Activated CD8-positive, alpha-beta T cell treated with anti-CD3 and anti-CD28 coated beads for 36 hours (primary cell): ENCODE results near the gene GALNT2. TPM values are rescaled to one million over a fixed set of nuclear protein-coding genes. Genes with fewer than 3 reads are reported as not detected.

Source experiments
- ATAC-seq: fragments of 200-7000 bp; cut with Tn5 transposase; one replicate; pipeline ENCODE4 v1.10.0; 2021; ENCODE audit warnings: mild to moderate bottlenecking, moderate library complexity
- CTCF ChIA-PET: fragments of 350-600 bp; sonication (Branson Sonifier 250); formaldehyde crosslinking; loops from one replicate; lab custom pipeline; 2021; ENCODE audit warnings: antibody characterized with exemption; lab: Charles Lee
- POLR2A ChIA-PET: fragments of 350-600 bp; sonication (Branson Sonifier 250); formaldehyde crosslinking; loops from one replicate; lab custom pipeline; 2021; ENCODE audit warnings: antibody characterized with exemption; lab: Charles Lee
- DNase-seq: peaks from one replicate; pipeline ENCODE4 v3.0.0-alpha.2; 2020
- H3K27ac Mint-ChIP-seq: one replicate; pipeline ENCODE4 v1.8.0; 2021; ENCODE audit warnings: mild to moderate bottlenecking, mixed read lengths
- H3K27me3 Mint-ChIP-seq: one replicate; pipeline ENCODE4 v1.8.0; 2021; ENCODE audit warnings: mixed read lengths
- H3K36me3 Mint-ChIP-seq: one replicate; pipeline ENCODE4 v1.8.0; 2021; ENCODE audit warnings: low read depth, mixed read lengths
- H3K4me1 Mint-ChIP-seq: one replicate; pipeline ENCODE4 v1.8.0; 2021; ENCODE audit warnings: low read depth, mixed read lengths
- H3K4me3 Mint-ChIP-seq: one replicate; pipeline ENCODE4 v1.8.0; 2021; ENCODE audit warnings: mild to moderate bottlenecking, moderate library complexity, mixed read lengths
- H3K9me3 Mint-ChIP-seq: one replicate; pipeline ENCODE4 v1.8.0; 2021; ENCODE audit warnings: mixed read lengths
- intact Hi-C: fragments of 100-400 bp; cut with micrococcal nuclease; formaldehyde crosslinking; loops from one replicate; pipeline ENCODE4 v1.10.0; 2022
- total RNA-seq, 2 experiments: library from RNA; stranded (reverse); gene quantifications; one replicate each; pipeline ENCODE4 v1.2.3, GENCODE V29; 2021
- TF ChIP-seq, protein P1 (sequence below): fragments of 200-600 bp; IDR thresholded peaks from one replicate; pipeline ENCODE4 v1.8.0; 2022; ENCODE audit warnings: antibody characterized with exemption, mild to moderate bottlenecking

The GALNT2 gene
- total RNA-seq, 2 experiments from 2014 or later = 40.1 to 42.3 TPM

GRCh38 chr1:230080822-230081221 is 13.8 kb downstream of the GALNT2 start:
- ATAC-seq = no peak
- TF ChIP-seq, protein P1, sequence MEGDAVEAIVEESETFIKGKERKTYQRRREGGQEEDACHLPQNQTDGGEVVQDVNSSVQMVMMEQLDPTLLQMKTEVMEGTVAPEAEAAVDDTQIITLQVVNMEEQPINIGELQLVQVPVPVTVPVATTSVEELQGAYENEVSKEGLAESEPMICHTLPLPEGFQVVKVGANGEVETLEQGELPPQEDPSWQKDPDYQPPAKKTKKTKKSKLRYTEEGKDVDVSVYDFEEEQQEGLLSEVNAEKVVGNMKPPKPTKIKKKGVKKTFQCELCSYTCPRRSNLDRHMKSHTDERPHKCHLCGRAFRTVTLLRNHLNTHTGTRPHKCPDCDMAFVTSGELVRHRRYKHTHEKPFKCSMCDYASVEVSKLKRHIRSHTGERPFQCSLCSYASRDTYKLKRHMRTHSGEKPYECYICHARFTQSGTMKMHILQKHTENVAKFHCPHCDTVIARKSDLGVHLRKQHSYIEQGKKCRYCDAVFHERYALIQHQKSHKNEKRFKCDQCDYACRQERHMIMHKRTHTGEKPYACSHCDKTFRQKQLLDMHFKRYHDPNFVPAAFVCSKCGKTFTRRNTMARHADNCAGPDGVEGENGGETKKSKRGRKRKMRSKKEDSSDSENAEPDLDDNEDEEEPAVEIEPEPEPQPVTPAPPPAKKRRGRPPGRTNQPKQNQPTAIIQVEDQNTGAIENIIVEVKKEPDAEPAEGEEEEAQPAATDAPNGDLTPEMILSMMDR = no peak
- Mint-ChIP-seq H3K4me1 (peaks cover 66% of the 10 kb centered on the region), H3K27ac (no peak overlapping the region), H3K9me3 (peaks cover 4% of the 10 kb centered on the region), H3K4me3 (no peak overlapping the region), H3K36me3 (peaks cover 44% of the 10 kb centered on the region), H3K27me3 (peaks cover 2% of the 10 kb centered on the region)
- ChIA-PET CTCF (interaction anchor here (1.5 to 4.1 kb wide), 2 partner anchors 10 to 40 kb away, joined by 4 to 21 read pairs; no protein-coding TSS in a partner anchor), POLR2A (interaction anchor here (1.0 to 1.3 kb wide), 3 partner anchors 9 to 76 kb away, joined by 3 to 6 read pairs (median 4); no protein-coding TSS in a partner anchor)
- DNase-seq = no peak
- intact Hi-C loops = no loop called here

DNA sequence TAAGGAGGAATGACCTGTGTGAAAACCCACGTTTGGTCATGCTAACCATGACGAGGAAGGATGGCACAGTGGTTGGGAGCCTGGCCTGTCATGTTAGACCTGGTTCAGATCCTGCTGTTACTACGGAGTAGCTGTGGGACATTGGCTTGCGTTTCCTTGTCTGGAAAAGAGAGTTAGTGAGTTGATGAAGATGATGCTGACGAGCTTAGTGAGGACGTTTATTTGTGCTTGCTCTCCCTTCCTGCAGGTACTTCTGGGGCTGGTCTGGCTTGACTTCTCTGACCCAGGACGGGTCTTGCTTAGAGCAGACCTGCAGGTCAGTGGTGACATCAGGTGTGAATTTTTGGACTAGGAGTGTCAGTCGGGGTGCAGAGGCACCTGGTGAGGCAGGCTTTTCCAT is 14.7 kb downstream of the GALNT2 start:
- H3K4me3 Mint-ChIP-seq = no peak overlapping the region
- ChIA-PET CTCF (interaction anchor here (1.5 to 4.1 kb wide), 2 partner anchors 11 to 39 kb away, joined by 4 to 21 read pairs; no protein-coding TSS in a partner anchor), POLR2A (interaction anchor here (2.8 to 5.3 kb wide), 2 partner anchors 9 to 21 kb away, joined by 20 to 32 read pairs; no protein-coding TSS in a partner anchor)
- TF ChIP-seq, protein P1 = no peak
- H3K4me1 Mint-ChIP-seq = peaks cover 65% of the 10 kb centered on the region
- intact Hi-C loops = no loop called here
- peaks cover 4% of the 10 kb centered on the region for H3K9me3 Mint-ChIP-seq
- no peak for DNase-seq
- ATAC-seq = no peak
- H3K27me3 Mint-ChIP-seq = peaks cover 2% of the 10 kb centered on the region
- peaks cover 37% of the 10 kb centered on the region for H3K36me3 Mint-ChIP-seq
- peak overlapping the region; percentile 72 for H3K27ac Mint-ChIP-seq

DNA sequence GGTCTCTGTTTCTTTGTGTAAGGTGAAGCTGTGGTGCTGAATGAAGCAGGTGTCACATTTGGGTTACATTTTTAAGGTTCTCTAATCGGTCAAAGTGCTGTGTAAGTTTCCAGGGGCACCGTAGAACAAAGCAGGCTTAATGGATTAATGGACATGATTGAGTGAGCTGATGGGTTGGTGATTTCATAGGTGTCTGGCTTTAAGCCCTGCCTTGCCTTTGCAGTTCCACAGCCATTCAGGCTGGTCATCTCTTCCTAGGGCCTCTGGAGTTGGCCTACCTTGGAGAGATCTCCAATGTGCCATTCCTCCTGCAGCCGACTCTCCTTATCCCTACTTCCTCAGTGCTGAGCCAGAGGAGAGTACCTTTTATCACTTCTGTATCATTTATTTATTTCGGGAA is 15.2 kb downstream of the GALNT2 start:
- POLR2A ChIA-PET = interaction anchor here (2.8 to 5.3 kb wide), 2 partner anchors 9 to 21 kb away, joined by 20 to 32 read pairs; no protein-coding TSS in a partner anchor
- ATAC-seq (no peak), DNase-seq (no peak)
- H3K36me3 Mint-ChIP-seq = peaks cover 33% of the 10 kb centered on the region
- CTCF ChIA-PET = no interaction called here
- TF ChIP-seq, protein P1 = no peak
- H3K27ac Mint-ChIP-seq = peak overlapping the region; percentile 72
- peaks cover 4% of the 10 kb centered on the region for H3K9me3 Mint-ChIP-seq
- intact Hi-C loops = no loop called here
- no peak overlapping the region for H3K4me3 Mint-ChIP-seq
- peaks cover 64% of the 10 kb centered on the region for H3K4me1 Mint-ChIP-seq
- peaks cover 2% of the 10 kb centered on the region for H3K27me3 Mint-ChIP-seq

DNA sequence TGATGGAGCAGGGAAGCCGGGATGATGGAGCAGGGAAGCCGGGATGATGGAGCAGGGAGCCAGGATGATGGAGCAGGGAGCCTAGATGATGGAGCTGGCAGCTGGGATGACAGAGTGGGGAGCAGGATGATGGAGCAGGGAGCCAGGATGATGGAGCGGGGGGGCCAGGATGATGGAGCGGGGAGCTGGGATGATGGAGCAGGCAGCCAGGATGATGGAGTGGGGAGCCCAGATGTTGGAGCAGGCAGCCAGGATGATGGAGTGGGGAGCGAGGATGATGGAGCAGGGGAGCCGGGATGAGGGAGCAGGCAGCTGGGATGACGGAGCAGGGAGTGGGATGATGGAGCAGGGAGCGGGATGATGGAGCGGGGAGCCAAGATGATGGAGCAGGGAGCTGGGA is 16.0 kb downstream of the GALNT2 start:
- intact Hi-C loops = no loop called here
- POLR2A ChIA-PET = interaction anchor here (0.7 to 5.3 kb wide), 6 partner anchors 10 to 641 kb away, joined by 3 to 32 read pairs (median 6); no protein-coding TSS in a partner anchor
- CTCF ChIA-PET = interaction anchor here (1.3 kb wide), 1 partner anchor 19 kb away, joined by 3 read pairs; no protein-coding TSS in a partner anchor
- Mint-ChIP-seq H3K27me3 (peaks cover 2% of the 10 kb centered on the region), H3K4me1 (peaks cover 65% of the 10 kb centered on the region), H3K9me3 (peaks cover 4% of the 10 kb centered on the region), H3K27ac (peak overlapping the region; percentile 72), H3K4me3 (peak overlapping the region; percentile 49), H3K36me3 (peaks cover 31% of the 10 kb centered on the region)
- TF ChIP-seq, protein P1 = no peak
- DNase-seq (no peak), ATAC-seq (no peak)

DNA sequence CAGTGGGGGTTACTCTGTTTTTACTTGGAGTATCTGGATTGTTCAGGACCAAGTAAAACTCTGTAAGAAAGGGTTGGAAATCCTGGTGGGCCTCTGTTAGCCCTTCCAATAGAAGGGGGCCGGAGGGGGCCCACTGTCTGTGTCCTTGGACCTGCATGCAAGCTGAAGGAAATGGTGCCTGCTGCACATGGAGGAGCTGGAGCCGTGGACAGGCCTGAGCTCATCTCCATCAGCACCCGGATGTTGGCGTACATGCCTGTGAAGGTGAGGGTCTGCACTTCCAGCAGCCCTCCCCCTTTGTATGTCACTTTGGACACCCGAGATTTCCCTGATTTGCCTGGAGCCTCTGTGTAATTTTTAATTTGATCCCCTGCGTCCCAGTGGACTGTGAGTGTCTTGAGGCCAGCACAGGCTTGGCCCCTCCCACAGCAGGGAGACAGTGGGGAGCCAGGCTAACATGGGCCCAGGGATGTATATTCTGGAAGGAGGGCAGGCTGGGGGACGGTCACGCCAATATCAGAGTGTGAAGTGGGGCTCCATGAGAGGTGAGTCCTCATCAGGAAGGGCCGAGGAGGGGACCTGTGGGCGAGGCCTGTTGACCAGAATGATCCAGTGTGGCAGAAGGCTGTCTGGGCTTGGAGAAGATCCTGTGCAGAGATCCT is 16.8 kb downstream of the GALNT2 start:
- intact Hi-C loops = no loop called here
- DNase-seq (no peak), ATAC-seq (no peak)
- Mint-ChIP-seq H3K4me3 (peak overlapping the region; percentile 9), H3K36me3 (peaks cover 31% of the 10 kb centered on the region), H3K27ac (peak overlapping the region; percentile 88), H3K4me1 (peaks cover 67% of the 10 kb centered on the region), H3K9me3 (peaks cover 4% of the 10 kb centered on the region), H3K27me3 (peaks cover 2% of the 10 kb centered on the region)
- ChIA-PET POLR2A (interaction anchor here (0.7 to 5.3 kb wide), 9 partner anchors 11 to 642 kb away, joined by 3 to 32 read pairs (median 6); no protein-coding TSS in a partner anchor), CTCF (interaction anchor here (0.9 to 2.5 kb wide), 4 partner anchors 18 to 40 kb away, joined by 3 to 10 read pairs (median 3); no protein-coding TSS in a partner anchor)
- TF ChIP-seq, protein P1 = no peak
